GM23338 (cell line): ENCODE data around the gene YJEFN3. TPM values are rescaled to one million over a fixed set of nuclear protein-coding genes. Genes with fewer than 3 reads are reported as not detected.

ENCODE experiments used
- ATAC-seq: fragments of 200-7000 bp; cut with Tn5 transposase; 3 replicates; pipeline ENCODE4 v1.9.1; 2020
- DNase-seq: peaks from one replicate; pipeline ENCODE4 v3.0.0-alpha.2; 2015; ENCODE audit warnings: low spot score
- H2AFZ ChIP-seq: fragments of 200-600 bp; sonication (generic); 2 replicates; pipeline ENCODE4 v1.8.0; 2016; ENCODE audit warnings: antibody characterized with exemption, mild to moderate bottlenecking, moderate library complexity
- H3F3A ChIP-seq: fragments of 200-600 bp; sonication (generic); replicated peaks from 2 replicates; pipeline ENCODE4 v1.8.0; 2017; ENCODE audit warnings: antibody characterized with exemption, mixed run types, low read depth
- H3K27ac ChIP-seq: fragments of 200-600 bp; sonication (generic); 2 replicates; pipeline ENCODE4 v1.6.1; 2016; ENCODE audit warnings: low read depth
- H3K27me3 ChIP-seq: fragments of 200-600 bp; sonication (generic); 2 replicates; pipeline ENCODE4 v1.8.0; 2016; ENCODE audit warnings: mild to moderate bottlenecking, mixed run types, moderate library complexity; ENCODE audit not compliant: insufficient read depth
- H3K36me3 ChIP-seq: fragments of 200-600 bp; sonication (generic); 2 replicates; pipeline ENCODE4 v1.8.0; 2016; ENCODE audit warnings: mild to moderate bottlenecking; ENCODE audit not compliant: insufficient read depth
- H3K4me1 ChIP-seq: fragments of 200-600 bp; sonication (generic); 2 replicates; pipeline ENCODE4 v1.8.0; 2016; ENCODE audit warnings: mild to moderate bottlenecking, moderate library complexity; ENCODE audit not compliant: insufficient read depth
- H3K4me2 ChIP-seq: fragments of 200-600 bp; sonication (generic); 2 replicates; pipeline ENCODE4 v1.7.1; 2017; ENCODE audit warnings: mixed run types
- H3K4me3 ChIP-seq: fragments of 200-600 bp; sonication (generic); 2 replicates; pipeline ENCODE4 v1.6.1; 2016; ENCODE audit warnings: mixed run types
- H3K79me2 ChIP-seq: fragments of 200-600 bp; sonication (generic); replicated peaks from 2 replicates; pipeline ENCODE4 v1.8.0; 2017; ENCODE audit warnings: mild to moderate bottlenecking; ENCODE audit not compliant: insufficient read depth
- H3K9me2 ChIP-seq: fragments of 200-600 bp; sonication (generic); 2 replicates; pipeline ENCODE4 v1.8.0; 2017; ENCODE audit not compliant: insufficient read depth
- H4K20me1 ChIP-seq: fragments of 200-600 bp; sonication (generic); replicated peaks from 2 replicates; pipeline ENCODE4 v1.8.0; 2017; ENCODE audit warnings: mild to moderate bottlenecking; ENCODE audit not compliant: insufficient read depth
- H3K27ac Mint-ChIP-seq: 2 replicates; pipeline ENCODE4 v1.8.0; 2020; ENCODE audit warnings: inconsistent platforms, mild to moderate bottlenecking, moderate library complexity, mixed read lengths
- H3K27me3 Mint-ChIP-seq: 3 replicates; pipeline ENCODE4 v1.8.0; 2022; ENCODE audit warnings: low read depth, mild to moderate bottlenecking, moderate library complexity, mixed read lengths, inconsistent platforms; ENCODE audit not compliant: insufficient read depth, poor library complexity
- H3K36me3 Mint-ChIP-seq: 3 replicates; pipeline ENCODE4 v1.8.0; 2021; ENCODE audit warnings: low read depth, mild to moderate bottlenecking, inconsistent platforms, moderate library complexity, mixed read lengths
- H3K4me1 Mint-ChIP-seq: 3 replicates; pipeline ENCODE4 v1.8.0; 2020; ENCODE audit warnings: mild to moderate bottlenecking, inconsistent platforms, mixed read lengths
- H3K4me3 Mint-ChIP-seq: 3 replicates; pipeline ENCODE4 v1.8.0; 2021; ENCODE audit warnings: moderate library complexity, mild to moderate bottlenecking, inconsistent platforms, mixed read lengths
- H3K9me3 Mint-ChIP-seq: 3 replicates; pipeline ENCODE4 v1.8.0; 2020; ENCODE audit warnings: moderate library complexity, mild to moderate bottlenecking, inconsistent platforms, mixed read lengths
- EZH2phosphoT487 ChIP-seq: fragments of 200-600 bp; sonication (generic); IDR thresholded peaks from one replicate; pipeline ENCODE4 v1.8.1; 2018; ENCODE audit warnings: antibody characterized with exemption; ENCODE audit not compliant: unreplicated experiment
- JUNB ChIP-seq: IDR thresholded peaks from one replicate; pipeline ENCODE4 v1.6.1; 2016; ENCODE audit warnings: antibody characterized with exemption; ENCODE audit not compliant: unreplicated experiment
- REST ChIP-seq: IDR thresholded peaks from one replicate; pipeline ENCODE4 v1.6.1; 2018; ENCODE audit warnings: antibody characterized with exemption; ENCODE audit not compliant: unreplicated experiment
- STAT1 ChIP-seq: IDR thresholded peaks from one replicate; pipeline ENCODE4 v1.6.1; 2016; ENCODE audit warnings: antibody characterized with exemption; ENCODE audit not compliant: unreplicated experiment
- ZNF114 ChIP-seq: fragments of 250-450 bp; sonication (Bioruptor Pico); IDR thresholded peaks from 2 replicates; pipeline ENCODE4 v1.5.0; 2020; ENCODE audit warnings: mild to moderate bottlenecking, moderate library complexity
- ZNF331 ChIP-seq: fragments of 250-450 bp; sonication (Bioruptor Pico); IDR thresholded peaks from 2 replicates; pipeline ENCODE4 v1.5.0; 2020; ENCODE audit warnings: low read depth, mild to moderate bottlenecking, moderate library complexity
- polyA plus RNA-seq: library from polyadenylated mRNA; unstranded; fragments of >200 nt; fragmentation: Nextera tagmentation; extraction: Ambion mirVana; gene quantifications from 2 replicates; pipeline ENCODE4 v1.2.1, GENCODE V29; 2016
- total RNA-seq: library from RNA; depleted of rRNA; stranded (reverse); fragments of >200 nt; shearing (Covaris generic); gene quantifications from 2 replicates; pipeline ENCODE4 v1.2.3, GENCODE V29; 2014
- TF ChIP-seq, protein P1 (sequence below): fragments of 250-450 bp; sonication (Bioruptor Pico); IDR thresholded peaks from 2 replicates; pipeline ENCODE4 v1.5.0; 2020; ENCODE audit warnings: mild to moderate bottlenecking, moderate library complexity
- TF ChIP-seq, protein P2 (sequence below): IDR thresholded peaks from 2 replicates; pipeline ENCODE4 v1.6.1; 2016; ENCODE audit warnings: antibody characterized with exemption
- TF ChIP-seq, protein P3 (sequence below), 2 experiments: fragments of 200-600 bp in 1 of 2; sonication (generic) in 1 of 2; conservative IDR thresholded peaks; 2 replicates each; pipeline versions ENCODE4 v1.5.1 to v1.6.1; 2016 to 2017; ENCODE audit warnings: antibody characterized with exemption in 2 of 2, low read depth in 2 of 2, mild to moderate bottlenecking in 2 of 2, moderate library complexity in 1 of 2

YJEFN3 gene
- total and polyA plus RNA-seq, 2 experiments from 2014 or later = 3.5 to 6.5 TPM

DNA sequence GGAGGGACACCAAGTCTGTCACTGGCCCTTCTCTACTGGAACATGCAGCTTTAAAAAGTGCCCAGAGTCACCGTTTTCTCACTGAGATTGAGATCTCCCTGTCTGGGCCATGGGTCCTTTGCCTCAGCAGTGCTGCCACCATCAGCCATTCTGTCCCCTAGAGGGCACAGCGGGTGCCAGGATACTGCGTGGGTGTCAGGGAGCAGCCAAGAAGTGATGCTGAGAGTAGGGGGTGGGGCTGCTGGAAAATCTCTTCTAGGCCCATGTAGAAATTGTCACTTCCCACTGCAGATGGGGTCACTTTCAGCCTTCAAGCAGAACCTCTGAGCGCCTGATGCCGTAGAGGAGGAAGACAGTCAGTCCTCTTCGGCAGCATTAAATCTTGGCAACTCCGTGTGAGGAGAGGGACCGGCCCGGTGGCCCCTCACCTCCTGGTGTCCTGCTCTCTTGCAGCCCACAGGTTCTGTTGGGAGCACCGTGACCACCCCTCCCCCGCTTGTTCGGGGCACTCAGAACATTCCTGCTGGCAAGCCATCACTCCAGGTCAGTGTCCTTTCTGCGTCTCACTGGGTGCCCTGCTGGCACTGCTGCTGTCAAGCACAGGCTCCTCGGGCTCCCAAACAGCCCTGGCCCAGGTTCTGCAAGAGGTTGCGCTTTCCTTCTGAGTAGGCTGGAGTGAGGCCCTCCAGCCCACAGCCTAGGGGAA is 34.7 kb upstream of the YJEFN3 start:
- Mint-ChIP-seq H3K27ac (peak overlapping the region; percentile 78; the same call in 1 of the 2 replicates), H3K9me3 (no peaks in the 10 kb centered on the region), H3K36me3 (peaks cover 70% of the 10 kb centered on the region), H3K27me3 (peaks cover 20% of the 10 kb centered on the region), H3K4me3 (no peak overlapping the region), H3K4me1 (peaks cover 17% of the 10 kb centered on the region)
- Histone ChIP-seq H3K9me2 (no peaks in the 10 kb centered on the region), H3F3A (peaks cover 10% of the 10 kb centered on the region; the same call in 1 of the 2 replicates), H4K20me1 (peaks cover 27% of the 10 kb centered on the region), H3K36me3 (peaks cover 11% of the 10 kb centered on the region; the same call in 1 of the 2 replicates), H2AFZ (no peak overlapping the region), H3K4me1 (peaks cover 8% of the 10 kb centered on the region; the same call in 1 of the 2 replicates), H3K79me2 (peaks cover 27% of the 10 kb centered on the region), H3K4me2 (no peak overlapping the region), H3K27ac (no peak overlapping the region), H3K4me3 (no peak overlapping the region), H3K27me3 (no peaks in the 10 kb centered on the region)
- DNase-seq (no peak), ATAC-seq (no peak)
- no peak for TF ChIP-seq ZNF331 (CRISPR knock-in tag)
- no peak for TF ChIP-seq STAT1
- no peak for TF ChIP-seq JUNB
- TF ChIP-seq ZNF114 (CRISPR knock-in tag) = no peak
- TF ChIP-seq EZH2phosphoT487 = no peak
- no peak for TF ChIP-seq REST
- TF ChIP-seq, protein P1, sequence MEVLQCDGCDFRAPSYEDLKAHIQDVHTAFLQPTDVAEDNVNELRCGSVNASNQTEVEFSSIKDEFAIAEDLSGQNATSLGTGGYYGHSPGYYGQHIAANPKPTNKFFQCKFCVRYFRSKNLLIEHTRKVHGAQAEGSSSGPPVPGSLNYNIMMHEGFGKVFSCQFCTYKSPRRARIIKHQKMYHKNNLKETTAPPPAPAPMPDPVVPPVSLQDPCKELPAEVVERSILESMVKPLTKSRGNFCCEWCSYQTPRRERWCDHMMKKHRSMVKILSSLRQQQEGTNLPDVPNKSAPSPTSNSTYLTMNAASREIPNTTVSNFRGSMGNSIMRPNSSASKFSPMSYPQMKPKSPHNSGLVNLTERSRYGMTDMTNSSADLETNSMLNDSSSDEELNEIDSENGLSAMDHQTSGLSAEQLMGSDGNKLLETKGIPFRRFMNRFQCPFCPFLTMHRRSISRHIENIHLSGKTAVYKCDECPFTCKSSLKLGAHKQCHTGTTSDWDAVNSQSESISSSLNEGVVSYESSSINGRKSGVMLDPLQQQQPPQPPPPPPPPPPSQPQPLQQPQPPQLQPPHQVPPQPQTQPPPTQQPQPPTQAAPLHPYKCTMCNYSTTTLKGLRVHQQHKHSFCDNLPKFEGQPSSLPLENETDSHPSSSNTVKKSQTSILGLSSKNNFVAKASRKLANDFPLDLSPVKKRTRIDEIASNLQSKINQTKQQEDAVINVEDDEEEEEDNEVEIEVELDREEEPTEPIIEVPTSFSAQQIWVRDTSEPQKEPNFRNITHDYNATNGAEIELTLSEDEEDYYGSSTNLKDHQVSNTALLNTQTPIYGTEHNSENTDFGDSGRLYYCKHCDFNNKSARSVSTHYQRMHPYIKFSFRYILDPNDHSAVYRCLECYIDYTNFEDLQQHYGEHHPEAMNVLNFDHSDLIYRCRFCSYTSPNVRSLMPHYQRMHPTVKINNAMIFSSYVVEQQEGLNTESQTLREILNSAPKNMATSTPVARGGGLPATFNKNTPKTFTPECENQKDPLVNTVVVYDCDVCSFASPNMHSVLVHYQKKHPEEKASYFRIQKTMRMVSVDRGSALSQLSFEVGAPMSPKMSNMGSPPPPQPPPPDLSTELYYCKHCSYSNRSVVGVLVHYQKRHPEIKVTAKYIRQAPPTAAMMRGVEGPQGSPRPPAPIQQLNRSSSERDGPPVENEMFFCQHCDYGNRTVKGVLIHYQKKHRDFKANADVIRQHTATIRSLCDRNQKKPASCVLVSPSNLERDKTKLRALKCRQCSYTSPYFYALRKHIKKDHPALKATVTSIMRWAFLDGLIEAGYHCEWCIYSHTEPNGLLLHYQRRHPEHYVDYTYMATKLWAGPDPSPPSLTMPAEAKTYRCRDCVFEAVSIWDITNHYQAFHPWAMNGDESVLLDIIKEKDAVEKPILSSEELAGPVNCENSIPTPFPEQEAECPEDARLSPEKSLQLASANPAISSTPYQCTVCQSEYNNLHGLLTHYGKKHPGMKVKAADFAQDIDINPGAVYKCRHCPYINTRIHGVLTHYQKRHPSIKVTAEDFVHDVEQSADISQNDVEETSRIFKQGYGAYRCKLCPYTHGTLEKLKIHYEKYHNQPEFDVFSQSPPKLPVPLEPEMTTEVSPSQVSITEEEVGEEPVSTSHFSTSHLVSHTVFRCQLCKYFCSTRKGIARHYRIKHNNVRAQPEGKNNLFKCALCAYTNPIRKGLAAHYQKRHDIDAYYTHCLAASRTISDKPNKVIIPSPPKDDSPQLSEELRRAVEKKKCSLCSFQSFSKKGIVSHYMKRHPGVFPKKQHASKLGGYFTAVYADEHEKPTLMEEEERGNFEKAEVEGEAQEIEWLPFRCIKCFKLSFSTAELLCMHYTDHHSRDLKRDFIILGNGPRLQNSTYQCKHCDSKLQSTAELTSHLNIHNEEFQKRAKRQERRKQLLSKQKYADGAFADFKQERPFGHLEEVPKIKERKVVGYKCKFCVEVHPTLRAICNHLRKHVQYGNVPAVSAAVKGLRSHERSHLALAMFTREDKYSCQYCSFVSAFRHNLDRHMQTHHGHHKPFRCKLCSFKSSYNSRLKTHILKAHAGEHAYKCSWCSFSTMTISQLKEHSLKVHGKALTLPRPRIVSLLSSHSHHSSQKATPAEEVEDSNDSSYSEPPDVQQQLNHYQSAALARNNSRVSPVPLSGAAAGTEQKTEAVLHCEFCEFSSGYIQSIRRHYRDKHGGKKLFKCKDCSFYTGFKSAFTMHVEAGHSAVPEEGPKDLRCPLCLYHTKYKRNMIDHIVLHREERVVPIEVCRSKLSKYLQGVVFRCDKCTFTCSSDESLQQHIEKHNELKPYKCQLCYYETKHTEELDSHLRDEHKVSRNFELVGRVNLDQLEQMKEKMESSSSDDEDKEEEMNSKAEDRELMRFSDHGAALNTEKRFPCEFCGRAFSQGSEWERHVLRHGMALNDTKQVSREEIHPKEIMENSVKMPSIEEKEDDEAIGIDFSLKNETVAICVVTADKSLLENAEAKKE (CRISPR knock-in tag) = no peak
- TF ChIP-seq, protein P2, sequence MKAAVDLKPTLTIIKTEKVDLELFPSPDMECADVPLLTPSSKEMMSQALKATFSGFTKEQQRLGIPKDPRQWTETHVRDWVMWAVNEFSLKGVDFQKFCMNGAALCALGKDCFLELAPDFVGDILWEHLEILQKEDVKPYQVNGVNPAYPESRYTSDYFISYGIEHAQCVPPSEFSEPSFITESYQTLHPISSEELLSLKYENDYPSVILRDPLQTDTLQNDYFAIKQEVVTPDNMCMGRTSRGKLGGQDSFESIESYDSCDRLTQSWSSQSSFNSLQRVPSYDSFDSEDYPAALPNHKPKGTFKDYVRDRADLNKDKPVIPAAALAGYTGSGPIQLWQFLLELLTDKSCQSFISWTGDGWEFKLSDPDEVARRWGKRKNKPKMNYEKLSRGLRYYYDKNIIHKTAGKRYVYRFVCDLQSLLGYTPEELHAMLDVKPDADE = no peak
- TF ChIP-seq, protein P3, sequence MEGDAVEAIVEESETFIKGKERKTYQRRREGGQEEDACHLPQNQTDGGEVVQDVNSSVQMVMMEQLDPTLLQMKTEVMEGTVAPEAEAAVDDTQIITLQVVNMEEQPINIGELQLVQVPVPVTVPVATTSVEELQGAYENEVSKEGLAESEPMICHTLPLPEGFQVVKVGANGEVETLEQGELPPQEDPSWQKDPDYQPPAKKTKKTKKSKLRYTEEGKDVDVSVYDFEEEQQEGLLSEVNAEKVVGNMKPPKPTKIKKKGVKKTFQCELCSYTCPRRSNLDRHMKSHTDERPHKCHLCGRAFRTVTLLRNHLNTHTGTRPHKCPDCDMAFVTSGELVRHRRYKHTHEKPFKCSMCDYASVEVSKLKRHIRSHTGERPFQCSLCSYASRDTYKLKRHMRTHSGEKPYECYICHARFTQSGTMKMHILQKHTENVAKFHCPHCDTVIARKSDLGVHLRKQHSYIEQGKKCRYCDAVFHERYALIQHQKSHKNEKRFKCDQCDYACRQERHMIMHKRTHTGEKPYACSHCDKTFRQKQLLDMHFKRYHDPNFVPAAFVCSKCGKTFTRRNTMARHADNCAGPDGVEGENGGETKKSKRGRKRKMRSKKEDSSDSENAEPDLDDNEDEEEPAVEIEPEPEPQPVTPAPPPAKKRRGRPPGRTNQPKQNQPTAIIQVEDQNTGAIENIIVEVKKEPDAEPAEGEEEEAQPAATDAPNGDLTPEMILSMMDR (conservative IDR thresholded peaks at IDR 0.05; ENCODE audit: low read depth in 2 of 2) = no peak
